Type B pancreatic cell (in vitro differentiated cells): ENCODE results near the gene PRDM16. TPM values are rescaled to one million over a fixed set of nuclear protein-coding genes. Genes with fewer than 3 reads are reported as not detected.

Experiments used
- DNase-seq: peaks from one replicate; pipeline ENCODE4 v3.0.0; 2021; ENCODE audit warnings: mixed read lengths; ENCODE audit not compliant: unreplicated experiment; ENCODE audit errors: extremely low spot score
- H3K27ac Mint-ChIP-seq: 2 replicates; pipeline ENCODE4 v1.8.0; 2021; ENCODE audit warnings: mild to moderate bottlenecking, mixed read lengths
- H3K27me3 Mint-ChIP-seq: 2 replicates; pipeline ENCODE4 v1.8.0; 2021; ENCODE audit warnings: mixed read lengths
- H3K36me3 Mint-ChIP-seq: 2 replicates; pipeline ENCODE4 v1.8.0; 2021; ENCODE audit warnings: mixed read lengths
- H3K4me1 Mint-ChIP-seq: one replicate; pipeline ENCODE4 v1.8.0; 2021; ENCODE audit warnings: mixed read lengths; ENCODE audit not compliant: unreplicated experiment
- H3K4me3 Mint-ChIP-seq: 2 replicates; pipeline ENCODE4 v1.8.0; 2021; ENCODE audit warnings: mild to moderate bottlenecking, mixed read lengths
- H3K9me3 Mint-ChIP-seq: 2 replicates; pipeline ENCODE4 v1.8.0; 2021; ENCODE audit warnings: mixed read lengths
- total RNA-seq: library from RNA; stranded (reverse); gene quantifications from 2 replicates; pipeline ENCODE4 v1.2.1, GENCODE V29; 2021; ENCODE audit warnings: low replicate concordance
- TF ChIP-seq, protein P1 (sequence below): fragments of 200-600 bp; sonication (generic); conservative IDR thresholded peaks from 2 replicates; pipeline ENCODE4 v1.5.0; 2021; ENCODE audit warnings: antibody characterized with exemption, mild to moderate bottlenecking

The PRDM16 gene
- total RNA-seq, 1 donor from 2014 or later: 23.6 TPM

DNA sequence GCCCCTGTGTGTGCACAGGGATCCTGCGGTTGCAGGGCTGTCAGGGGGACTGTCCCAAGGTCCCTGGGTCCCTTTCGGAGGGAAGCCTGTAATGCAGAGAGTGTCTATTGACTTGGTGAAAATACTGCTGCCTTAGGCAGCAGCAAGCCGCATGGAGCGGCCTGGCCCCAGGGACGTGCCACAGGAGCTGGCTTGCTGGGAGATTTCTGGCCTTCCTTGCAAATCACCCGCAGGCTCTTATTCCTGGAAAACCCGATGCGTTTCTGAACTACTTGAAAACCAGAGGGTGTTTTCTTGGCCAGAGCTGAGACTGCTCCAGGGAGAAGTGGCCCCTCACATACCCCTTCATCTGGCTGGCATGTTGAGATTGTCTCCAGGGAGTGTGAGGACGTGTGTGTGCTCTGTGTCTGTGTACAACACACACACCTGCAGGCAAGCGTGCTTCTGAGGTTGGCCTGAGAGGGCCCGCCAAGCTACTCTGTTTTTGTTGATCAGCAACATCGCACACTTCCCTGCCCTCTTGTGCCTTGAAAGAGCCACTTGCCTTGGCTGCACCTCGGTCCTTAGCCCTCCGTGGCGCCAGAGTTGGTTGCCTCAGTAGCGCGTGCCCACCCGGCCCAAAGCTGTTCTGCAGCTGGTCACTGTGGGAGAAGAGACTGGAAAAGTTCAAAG, 10.5 kb downstream of the PRDM16 start:
- TF ChIP-seq, protein P1, sequence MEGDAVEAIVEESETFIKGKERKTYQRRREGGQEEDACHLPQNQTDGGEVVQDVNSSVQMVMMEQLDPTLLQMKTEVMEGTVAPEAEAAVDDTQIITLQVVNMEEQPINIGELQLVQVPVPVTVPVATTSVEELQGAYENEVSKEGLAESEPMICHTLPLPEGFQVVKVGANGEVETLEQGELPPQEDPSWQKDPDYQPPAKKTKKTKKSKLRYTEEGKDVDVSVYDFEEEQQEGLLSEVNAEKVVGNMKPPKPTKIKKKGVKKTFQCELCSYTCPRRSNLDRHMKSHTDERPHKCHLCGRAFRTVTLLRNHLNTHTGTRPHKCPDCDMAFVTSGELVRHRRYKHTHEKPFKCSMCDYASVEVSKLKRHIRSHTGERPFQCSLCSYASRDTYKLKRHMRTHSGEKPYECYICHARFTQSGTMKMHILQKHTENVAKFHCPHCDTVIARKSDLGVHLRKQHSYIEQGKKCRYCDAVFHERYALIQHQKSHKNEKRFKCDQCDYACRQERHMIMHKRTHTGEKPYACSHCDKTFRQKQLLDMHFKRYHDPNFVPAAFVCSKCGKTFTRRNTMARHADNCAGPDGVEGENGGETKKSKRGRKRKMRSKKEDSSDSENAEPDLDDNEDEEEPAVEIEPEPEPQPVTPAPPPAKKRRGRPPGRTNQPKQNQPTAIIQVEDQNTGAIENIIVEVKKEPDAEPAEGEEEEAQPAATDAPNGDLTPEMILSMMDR: no peak
- H3K36me3 Mint-ChIP-seq: no peaks in the 10 kb centered on the region
- DNase-seq: no peak
- peak overlapping the region; percentile 59 for H3K4me3 Mint-ChIP-seq
- H3K4me1 Mint-ChIP-seq: peaks cover 41% of the 10 kb centered on the region
- H3K27ac Mint-ChIP-seq: peak overlapping the region; percentile 53
- H3K27me3 Mint-ChIP-seq: peaks cover 35% of the 10 kb centered on the region
- no peaks in the 10 kb centered on the region for H3K9me3 Mint-ChIP-seq

DNA sequence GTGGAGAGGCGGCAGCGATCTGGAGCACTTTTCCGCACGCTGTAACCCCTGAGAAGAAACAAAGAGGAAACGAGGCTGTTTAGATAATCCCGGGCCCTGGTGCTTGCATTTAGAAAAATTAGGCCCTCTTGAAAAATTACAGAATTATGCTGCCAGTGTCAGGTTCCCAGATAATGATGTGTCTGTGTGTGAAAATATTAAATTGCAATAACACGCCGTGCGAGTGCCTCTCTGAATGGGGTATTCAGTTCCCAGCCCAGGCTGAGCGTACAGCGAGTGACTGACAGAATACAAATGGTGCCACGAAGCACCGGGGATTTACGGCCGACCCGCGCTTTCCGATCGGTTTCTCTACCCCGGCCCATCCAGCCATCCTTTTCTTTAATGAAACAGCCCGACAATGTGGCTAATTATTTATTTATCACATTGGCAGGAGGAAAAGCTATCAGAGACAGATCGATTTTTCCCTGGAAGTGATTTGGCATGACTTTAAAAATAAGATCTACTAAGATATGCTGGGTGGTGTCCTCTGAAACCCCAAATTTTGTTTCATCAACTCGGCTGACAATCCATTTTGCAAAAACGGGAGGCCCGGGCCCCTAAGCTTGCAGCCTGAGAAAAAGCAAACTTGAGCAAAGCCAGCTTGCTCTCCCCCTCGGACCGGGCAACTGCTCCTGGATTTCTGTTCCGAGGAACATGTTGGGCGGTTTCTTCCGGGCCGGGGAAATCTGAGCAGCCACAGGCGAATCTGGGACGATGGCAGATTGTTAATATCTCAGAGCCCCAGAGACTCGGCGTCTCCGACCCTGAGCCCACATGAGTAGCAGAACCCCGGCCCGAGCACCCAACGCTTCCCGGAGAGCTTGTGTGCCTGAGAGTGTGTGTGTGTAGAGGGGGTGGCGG, 11.3 kb downstream of the PRDM16 start:
- TF ChIP-seq, protein P1: no peak
- H3K27me3 Mint-ChIP-seq: peaks cover 29% of the 10 kb centered on the region
- peak overlapping the region; percentile 53 for H3K27ac Mint-ChIP-seq
- H3K36me3 Mint-ChIP-seq: no peaks in the 10 kb centered on the region
- peak overlapping the region; percentile 59 for H3K4me3 Mint-ChIP-seq
- no peak for DNase-seq
- H3K4me1 Mint-ChIP-seq: peaks cover 35% of the 10 kb centered on the region
- H3K9me3 Mint-ChIP-seq: no peaks in the 10 kb centered on the region

DNA sequence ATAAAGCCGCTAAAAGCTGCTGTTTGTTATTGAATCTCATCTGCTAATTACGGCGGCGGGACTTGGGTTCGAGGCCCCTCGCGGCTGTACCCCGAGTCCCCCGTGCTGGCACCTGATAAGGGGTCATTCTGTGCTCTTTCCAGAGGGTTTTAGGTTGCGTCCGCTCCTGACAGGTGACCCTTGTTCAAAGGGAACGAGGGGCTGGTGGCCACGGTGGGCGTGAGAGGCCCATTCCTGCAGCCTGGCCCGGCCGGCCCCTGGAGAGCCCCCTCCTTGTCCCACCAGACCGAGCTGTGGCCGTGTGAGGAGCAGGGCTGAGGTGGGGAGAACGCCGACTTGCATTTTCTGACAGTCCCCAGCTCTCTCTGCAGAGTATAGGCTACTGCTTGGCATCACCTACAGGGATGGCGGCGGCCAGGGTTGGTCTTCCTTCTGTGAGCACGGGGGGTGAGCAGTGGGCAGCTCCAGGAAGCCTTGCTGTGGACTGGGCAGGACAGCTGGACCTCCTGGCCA, 12.2 kb downstream of the PRDM16 start:
- no peak for DNase-seq
- H3K27me3 Mint-ChIP-seq: peaks cover 25% of the 10 kb centered on the region
- H3K4me1 Mint-ChIP-seq: peaks cover 32% of the 10 kb centered on the region
- no peaks in the 10 kb centered on the region for H3K36me3 Mint-ChIP-seq
- TF ChIP-seq, protein P1: no peak
- no peak overlapping the region for H3K4me3 Mint-ChIP-seq
- no peaks in the 10 kb centered on the region for H3K9me3 Mint-ChIP-seq
- H3K27ac Mint-ChIP-seq: no peak overlapping the region

DNA sequence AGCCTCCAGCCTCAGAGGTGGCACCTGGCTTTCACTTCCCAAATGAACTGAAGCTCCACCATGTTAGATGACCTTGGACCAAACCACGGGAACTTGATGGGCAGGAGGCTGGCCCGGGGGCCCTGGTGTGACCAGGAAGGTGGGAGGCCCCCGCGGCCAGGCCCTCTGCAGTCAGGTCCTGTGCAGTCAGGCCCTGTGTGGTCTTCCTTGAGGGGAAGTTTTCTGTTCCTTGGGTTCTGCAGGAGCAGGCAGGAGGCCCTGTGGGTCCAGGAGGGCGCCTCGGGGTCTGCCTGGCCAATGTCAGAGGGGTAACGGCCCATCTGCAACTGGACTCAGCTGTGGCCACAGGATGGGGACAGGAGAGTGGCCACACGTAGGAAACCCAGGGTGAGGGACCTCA, 13.0 kb downstream of the PRDM16 start:
- H3K4me3 Mint-ChIP-seq: no peak overlapping the region
- no peak overlapping the region for H3K27ac Mint-ChIP-seq
- no peaks in the 10 kb centered on the region for H3K36me3 Mint-ChIP-seq
- peaks cover 36% of the 10 kb centered on the region for H3K4me1 Mint-ChIP-seq
- H3K27me3 Mint-ChIP-seq: peaks cover 20% of the 10 kb centered on the region
- no peak for DNase-seq
- no peaks in the 10 kb centered on the region for H3K9me3 Mint-ChIP-seq
- TF ChIP-seq, protein P1: no peak

DNA sequence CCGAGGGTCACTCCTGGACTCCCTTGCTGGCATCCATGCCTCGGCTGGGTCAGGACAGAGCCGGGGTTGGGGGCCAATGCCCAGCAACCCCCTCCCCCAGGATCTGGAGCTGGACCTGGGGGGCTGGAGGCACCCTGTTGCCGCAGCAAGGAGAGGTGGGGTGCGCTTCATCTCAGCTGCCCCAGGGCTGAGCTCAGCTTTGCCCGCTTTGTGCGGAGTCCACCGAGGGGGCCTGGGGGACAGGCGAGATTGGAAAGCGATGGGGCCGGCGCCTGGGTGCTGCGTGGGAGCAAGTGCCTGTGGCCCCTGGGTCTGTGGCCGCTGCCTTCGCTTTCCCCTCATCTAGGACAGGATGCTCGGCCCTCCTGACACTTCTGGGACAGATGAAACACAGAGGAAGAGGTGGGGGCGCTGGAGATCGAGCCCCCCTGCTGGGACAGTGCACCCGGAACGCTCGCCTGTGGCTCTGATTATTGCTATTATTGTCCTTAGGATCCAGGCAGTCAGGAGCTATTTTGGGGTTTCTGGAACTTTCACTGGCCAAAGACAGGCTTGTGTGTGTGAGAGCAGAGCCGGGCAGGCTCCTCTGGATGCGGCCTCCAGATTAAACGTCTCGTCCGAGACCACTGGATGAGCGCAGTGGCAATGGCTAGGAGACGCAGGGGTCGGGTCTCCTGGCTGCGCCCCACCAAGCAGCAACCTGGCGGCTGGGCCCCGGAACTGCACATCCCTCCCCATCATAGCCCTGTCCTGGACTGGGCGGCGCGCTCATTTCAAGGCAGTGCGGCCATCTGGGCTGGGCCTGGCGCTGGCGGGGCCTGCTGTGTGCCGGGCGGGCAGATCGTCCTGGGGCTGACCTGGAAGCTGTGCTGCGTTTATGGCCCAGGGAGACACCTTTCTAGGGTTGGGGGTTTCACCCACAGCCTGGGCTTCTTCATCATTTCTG, 13.8 kb downstream of the PRDM16 start:
- DNase-seq: no peak
- Mint-ChIP-seq H3K27ac (no peak overlapping the region), H3K9me3 (no peaks in the 10 kb centered on the region), H3K36me3 (no peaks in the 10 kb centered on the region), H3K4me1 (peaks cover 37% of the 10 kb centered on the region), H3K27me3 (peaks cover 19% of the 10 kb centered on the region), H3K4me3 (no peak overlapping the region)
- TF ChIP-seq, protein P1: no peak
